Measurements from ENCODE around the gene HDAC5.
"Not testable (repeated sequence)": the region's sequence is repeated elsewhere in the genome, so short reads cannot be mapped to it uniquely, and the experiment has no call there.

Gene HDAC5

DNA sequence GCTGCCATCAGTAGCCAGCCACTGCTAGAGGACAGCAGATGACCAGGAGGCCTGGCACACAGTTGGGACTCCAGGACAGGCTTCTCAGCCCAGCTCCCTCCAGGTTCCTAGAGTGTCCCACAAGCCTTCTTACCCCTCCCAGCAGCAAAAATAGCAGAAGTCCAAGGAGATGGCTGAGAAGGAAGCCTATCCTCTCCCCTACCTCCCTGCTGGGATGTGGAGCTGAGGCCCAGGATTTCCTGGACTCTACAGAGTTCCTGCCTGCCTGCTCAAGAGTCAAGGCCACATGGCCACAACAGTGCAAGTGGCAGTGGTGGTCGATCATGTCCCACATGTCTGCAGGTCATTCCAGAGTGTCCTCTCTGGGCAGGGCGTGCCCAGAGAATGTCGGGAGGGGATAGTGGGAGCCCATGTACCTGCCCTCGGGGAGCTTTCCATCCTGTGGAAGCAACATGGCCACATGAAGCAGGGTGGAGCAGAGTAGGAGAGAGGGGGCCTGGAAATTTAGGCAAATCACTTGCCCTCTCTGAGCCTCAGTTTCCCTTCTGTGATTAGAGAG lies 10.6 kb upstream of the HDAC5 start:
- no peak for DNase-seq (ENCODE audit: low read depth)

DNA sequence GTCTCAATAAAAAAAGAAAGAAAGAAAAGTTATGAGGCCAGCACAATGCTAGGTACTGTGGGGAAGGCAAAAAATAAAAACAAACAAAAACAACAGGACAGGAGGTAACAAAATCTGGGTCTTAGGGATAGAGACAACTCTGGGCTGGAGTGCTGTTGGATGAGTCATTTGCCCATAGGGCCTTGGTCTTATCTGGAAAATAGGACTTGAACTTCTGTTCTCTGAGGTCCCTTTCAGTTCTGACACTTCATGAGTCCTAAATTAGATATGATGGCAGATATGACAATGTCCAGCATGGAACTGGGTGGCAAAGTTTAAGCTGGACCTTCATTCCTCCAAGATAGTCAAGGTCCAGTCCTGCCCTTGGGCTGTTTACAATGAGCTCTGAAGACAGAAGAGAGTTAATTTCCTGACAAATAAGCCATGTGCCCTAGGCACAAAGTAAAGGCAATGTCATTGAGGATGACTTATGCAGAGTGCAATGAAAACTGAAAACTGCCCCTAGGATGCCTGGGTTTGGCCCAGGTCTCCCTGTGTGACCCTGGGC lies 8.9 kb upstream of the HDAC5 start:
- no peak for DNase-seq (ENCODE audit: low read depth)

DNA sequence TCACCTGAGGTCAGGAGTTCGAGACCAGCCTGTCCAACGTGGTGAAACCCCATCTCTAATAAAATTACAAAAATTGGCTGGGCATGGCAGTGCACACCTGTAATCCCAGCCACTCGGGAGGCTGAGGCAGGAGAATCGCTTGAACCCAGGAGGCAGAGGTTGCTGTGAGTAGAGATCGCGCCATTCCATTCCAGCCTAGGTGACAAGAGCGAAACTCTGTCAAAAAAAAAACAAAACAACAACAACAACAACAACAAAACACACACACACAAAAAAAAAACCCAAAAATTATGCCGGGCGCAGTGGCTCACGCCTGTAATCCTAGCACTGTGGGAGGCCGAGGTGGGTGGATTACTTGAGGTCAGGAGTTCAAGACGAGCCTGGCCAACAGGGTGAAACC lies 7.9 kb upstream of the HDAC5 start:
- not testable (repeated sequence) for DNase-seq (ENCODE audit: low read depth)

DNA sequence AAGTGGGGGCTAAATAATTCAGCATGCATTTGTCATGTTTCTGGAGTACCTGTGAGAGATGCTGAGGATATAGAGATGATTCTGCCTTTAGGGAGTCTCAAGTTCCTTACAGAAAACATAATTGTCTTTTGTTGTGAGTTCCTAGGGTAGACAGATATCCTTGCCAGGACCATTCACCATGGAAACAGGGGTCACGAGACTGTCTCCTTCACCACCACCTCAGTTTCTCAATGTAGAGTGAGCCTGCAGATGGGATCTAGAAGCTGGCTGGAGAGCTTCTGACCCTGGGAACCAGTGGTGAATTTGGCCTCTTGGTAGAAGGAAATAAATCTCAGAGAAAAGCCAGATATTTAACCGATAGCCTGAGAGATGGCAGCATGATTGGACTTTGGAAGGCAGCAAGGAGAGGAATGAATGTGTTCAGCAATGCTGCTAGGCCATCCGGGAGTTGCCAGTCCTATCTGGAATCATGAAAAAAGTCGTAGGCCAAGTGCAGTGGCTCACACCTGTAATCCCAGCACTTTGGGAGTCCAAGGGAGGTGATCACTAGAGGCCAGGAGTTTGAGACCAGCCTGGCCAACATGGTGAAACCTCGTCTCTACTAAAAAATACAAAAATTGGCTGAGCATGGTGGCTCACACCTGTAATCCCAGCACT lies 7.4 kb upstream of the HDAC5 start:
- no peak for DNase-seq (ENCODE audit: low read depth)

DNA sequence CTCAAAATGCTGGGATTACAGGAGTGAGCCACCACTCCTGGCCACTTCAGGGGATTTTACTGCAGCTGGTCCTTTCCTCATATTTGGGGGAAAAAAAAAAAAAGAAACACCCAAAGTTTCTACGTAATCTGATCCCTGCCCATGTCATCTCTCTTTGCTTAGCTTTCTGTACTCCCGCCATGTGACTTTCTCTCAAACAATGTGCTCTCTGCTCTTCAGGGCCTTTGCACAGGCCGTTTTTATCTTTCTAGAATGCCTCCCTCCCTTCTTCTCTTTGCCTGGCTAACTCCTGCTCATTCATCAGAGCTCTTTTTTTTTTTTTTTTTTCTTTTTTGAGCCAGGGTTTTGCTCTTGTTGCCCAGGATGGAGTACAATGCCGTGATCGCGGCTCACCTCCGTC lies 4.9 kb upstream of the HDAC5 start:
- no peak for DNase-seq (ENCODE audit: low read depth)

DNA sequence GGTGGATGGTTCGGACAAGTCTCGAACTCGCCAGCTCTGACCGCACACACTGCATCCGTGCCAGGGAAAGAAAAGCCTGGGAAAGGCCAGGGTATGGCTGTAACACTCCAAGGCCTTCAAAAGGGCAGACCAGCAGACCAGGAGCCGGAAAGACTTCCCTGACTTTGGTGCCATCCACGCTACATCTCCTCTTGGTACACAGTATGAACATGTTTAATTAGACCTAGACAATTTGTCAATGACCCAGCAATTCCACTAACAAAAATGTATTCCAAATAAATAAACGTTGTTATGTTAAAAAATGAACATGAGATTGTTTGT lies 637 bp upstream of the HDAC5 start:
- DNase-seq (ENCODE audit: low read depth): no peak

DNA sequence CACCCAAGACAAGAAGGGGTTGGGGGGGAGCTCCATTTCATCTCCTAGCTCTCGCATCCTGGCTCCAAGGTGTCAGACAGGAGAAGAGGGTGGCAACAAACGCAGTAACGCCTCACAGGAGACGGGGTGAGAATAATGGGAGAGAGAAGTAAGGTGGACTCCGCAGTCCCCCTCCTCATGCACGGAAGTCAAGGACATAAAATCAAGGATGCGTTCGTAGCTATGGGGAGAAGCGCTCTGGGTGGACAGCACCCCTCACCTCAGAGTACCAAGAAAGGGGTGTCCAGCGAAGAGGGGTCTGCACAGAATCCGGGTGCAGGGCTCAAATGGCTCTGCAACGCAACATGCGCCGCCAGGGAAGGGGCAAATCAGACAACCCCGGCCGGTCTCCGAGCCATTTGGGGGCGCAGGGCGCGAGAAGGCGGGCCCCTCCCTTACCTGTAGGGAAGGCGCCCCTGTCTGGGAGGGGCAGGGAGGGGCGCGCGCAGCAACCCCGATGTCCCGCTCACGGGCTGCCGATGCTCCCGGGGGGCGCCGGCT lies 555 bp downstream of the HDAC5 start:
- no peak for DNase-seq (ENCODE audit: low read depth)

DNA sequence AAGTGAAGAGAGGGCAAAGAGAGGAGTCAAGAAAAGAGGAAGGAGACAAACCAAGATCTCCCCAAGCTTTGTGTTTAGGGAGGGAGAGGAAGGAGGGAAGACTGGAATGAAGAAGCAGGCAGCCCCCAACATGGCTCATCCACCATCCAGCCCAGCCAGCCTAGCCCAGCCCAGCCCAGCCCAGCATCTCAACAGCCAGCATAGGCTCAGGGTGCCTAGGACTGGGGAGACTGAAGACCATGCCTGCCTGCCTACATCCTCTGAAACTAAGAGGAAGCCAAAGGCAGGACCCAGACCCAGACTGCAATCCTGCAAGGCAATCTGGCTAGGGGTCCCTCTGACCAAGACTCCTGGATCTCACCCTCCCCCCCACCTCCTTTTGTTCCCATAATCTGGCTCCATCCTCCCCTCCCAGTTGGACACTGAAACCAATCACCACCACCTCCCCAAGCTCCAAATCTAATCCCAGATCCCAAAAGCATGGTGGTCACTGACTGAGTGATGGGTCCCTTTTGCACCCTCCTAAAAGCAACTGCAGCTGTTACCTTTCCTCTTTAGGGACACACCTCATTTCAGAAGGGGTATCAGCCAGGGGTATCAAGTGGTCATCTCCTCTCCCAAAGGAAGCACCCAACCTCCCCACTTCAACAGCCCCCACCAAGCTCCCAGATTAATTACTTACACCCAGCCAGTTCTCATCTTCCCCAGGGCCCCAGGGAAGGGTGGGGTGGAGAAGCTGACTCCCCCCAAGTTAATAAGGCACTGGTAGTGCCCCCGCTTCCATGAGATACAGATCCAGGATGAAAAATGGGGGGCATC lies 1.2 kb downstream of the HDAC5 start:
- DNase-seq (ENCODE audit: low read depth): no peak

DNA sequence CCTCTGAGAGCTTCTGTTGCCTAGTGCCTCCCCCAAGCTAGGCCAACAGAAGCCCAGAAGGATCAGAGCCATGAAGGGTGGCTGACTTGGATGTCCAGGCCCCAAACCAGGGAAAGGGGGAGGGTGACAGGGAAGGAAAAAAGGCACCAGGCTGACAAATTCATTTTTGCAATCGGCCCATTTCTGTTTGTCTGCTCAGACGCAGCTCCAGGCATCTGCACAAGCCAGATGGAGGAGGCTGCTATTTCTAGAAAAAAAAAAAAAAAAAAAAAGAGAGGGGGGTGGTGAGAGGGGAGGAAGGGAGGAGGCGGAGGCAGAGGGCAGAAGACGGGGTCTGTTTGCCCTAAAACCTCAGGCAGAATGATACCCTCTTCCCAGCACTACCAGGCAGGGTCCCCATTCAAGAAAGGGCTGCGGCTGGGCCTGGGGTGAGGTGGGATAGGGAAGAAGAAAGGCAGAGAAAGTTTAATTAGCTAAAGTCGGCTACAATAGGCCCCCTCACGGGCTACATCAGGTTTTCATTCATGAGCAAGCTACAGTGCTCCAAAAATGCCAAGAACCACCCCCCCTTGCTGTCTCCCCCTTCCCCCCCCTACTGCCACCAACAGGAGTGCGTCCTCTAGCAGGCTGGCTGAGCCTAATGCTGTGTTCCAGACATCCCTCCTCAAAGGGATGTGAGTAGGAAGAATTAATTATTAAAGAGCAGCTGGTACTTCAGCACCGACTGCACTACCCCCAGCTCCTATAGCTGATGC lies 2.4 kb downstream of the HDAC5 start:
- no peak for DNase-seq (ENCODE audit: low read depth)

DNA sequence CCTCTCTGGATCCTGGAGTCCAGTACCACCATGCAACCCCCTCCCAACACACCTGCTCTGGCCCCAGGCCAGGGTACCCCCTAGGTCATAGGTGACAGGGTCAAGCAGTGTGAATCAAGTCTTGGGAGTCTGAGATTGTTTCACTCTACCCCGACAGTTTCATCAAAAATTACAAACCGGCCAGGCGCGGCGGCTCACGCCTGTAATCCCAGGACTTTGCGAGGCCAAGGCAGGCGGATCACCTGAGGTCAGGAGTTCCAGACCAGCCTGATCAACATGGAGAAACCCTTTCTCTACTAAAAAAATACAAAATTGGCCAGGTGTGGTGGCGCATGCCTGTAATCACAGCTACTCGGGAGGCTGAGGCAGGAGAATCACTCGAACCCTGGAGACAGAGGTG lies 3.2 kb downstream of the HDAC5 start:
- not testable (repeated sequence) for DNase-seq (ENCODE audit: low read depth)

DNA sequence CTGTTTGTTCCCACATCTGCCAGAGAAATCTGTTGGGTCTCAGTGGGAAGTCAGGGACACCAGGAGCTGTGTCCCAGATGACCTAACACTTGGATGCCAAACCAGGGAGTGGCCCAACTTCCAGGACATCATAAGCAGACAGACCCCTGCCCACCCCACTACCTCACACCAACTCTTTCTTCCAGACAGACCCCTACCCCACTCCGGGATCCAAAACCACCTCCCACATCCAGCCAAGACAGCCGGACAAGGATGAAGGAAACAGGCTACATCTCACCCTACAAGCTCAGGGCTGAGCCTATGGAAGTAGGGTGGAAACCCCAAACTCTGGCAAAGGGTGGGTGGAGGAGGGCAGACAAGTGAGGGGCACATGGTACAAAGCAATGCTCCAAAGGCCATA lies 3.6 kb downstream of the HDAC5 start:
- DNase-seq (ENCODE audit: low read depth): no peak

DNA sequence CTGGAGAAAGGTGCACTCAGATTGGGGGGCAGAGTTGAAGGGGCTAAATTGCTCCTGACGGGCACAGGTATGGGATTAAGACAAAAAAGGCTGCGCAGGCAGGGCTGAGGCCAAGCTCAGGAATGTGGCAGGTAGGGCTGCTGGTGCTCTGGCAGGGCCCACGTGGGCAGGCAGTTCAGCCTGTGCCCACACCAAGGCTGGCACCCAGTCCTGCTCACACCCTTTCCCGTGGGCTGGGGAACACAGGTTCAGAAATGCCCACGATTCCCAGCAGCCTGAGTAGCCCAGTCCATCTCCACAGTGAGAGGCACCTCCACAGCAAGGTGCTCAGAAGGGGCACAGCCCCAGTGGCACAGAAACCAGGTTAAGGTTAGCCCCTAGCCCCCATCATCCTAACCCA lies 4.4 kb downstream of the HDAC5 start:
- DNase-seq (ENCODE audit: low read depth): no peak

DNA sequence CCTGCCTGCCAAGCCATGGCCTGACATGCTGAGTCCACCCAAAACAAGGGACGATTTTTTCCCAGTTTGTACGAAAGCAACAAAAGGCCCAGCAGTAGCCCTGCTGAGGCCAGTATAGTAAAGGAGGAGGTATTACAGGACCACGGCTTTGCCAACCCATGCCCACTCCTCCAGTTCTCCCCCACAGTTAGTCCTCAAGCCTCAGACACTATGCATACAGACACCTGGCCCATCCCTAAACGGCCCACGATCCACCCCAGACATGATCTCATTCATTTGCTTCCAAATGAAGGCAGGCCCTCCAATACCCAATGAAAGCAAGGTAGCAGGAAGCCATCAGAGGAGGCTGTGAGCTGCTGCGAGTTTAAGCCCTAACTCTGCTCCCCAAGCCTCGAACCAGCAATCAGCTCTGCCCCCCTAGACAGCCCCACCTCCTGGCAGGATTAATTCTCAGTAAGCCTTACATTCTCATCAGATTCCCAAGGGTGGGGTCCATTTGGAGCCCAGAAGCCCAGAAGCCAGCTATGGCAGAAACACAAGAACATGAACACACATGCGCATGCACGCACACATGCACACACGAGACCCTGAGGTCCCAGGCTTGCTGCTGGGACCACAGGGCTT lies 4.9 kb downstream of the HDAC5 start:
- no peak for DNase-seq (ENCODE audit: low read depth)

DNA sequence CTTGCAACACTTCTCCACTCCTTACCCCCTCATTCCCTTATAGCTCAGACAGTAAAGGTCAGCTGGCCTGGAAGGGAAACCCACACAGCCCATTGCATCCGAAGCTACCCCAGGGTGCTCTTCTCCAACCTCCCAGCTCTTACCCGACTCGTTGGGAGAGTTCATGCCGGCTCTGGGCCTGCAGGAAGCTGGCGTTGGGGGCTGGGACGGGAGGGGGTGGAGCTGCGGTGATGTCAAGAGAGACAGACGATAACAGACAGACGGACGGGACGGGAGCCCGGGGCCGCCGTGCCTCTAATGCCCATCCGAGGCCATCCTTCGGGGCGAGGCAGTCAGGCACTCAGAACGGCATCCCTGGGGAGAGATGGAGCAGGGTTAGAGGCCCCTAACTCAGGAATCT lies 6.1 kb downstream of the HDAC5 start:
- no peak for DNase-seq (ENCODE audit: low read depth)

DNA sequence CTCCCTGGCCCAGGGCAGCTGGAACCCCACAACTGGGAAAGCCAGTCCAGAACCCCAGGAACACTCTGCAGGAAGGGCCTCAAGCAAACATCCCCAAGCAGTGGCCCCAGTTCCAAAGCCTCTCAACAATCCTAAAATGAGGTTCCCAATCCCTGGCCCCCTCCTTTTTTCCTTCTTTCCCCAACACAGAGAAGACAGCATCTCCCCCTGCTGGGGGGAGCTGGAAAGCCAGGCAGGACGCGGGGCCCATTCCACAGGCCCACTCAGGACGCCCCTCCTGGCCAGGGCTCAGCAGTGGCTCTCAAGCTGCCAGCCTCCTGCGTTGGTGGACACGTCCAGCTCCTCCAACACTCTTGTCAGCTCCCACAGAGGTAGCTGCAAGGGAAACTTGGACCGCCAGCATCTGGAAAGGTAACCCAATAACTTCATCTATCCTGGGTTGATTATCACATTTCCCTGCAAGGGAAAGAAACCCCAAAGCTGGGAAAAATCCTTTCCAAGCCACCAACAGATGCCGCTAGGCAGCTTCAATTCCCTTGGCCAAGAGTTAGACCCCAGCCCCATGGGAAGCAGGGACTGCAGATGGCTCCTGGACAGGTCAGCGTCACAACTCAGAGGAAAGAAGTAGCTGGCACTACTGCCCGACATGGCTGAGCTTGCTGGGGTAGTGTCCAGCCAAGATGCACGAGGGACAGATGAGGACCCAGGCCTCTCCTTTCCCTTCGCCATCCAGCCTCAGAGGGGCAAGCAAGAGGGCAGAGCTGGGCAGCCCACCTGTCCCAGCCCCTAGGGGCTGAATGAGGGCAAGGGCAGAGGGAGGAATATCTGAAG lies 7.6 kb downstream of the HDAC5 start:
- DNase-seq (ENCODE audit: low read depth): no peak

DNA sequence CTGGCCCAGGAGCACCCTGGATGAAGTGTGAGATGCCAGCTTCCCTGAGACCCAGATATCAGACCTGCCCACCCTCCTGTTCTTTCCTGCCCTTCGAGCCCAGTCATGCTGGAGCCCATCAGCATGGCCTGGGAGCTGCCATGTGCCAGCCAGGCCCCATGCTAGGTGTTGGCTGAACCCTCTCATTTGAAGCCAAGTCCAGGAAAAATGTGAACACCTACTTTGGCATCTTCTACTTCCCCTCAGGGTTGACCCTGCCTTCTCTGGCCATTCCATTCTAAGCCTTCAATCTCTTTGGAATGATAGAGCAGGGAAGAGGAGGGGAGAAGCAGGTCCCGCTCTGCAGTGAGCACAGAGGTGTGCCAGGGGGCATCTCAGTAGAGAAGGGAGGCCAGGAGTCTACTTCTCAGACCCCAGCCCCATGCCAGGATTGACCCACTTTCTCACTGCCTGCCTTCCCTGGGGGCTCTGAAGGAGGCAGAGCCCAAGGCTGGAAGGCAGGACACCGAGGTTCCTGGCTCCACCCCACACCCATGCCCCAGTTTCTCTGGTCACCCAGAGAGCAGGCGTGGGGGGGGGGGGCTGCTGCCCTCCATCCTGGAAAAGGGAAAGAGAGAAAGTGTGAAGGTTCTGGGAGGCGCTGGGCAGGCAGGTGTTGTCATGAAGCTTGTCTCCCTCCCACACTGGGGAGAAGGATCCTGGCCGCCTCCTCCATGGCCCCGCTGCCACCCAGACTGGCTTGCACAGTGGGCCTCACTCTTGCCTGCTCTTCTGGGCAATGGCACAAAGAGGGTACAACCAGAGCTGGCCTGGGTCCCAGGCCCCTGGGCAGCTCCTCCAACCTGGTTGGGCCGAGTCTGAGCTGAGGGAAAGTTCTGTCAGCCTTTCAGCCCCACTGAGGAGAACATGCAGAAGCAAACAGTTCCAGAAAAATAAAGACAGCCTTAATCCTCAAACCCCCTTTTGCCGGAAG lies 9.3 kb downstream of the HDAC5 start:
- no peak for DNase-seq (ENCODE audit: low read depth)

DNA sequence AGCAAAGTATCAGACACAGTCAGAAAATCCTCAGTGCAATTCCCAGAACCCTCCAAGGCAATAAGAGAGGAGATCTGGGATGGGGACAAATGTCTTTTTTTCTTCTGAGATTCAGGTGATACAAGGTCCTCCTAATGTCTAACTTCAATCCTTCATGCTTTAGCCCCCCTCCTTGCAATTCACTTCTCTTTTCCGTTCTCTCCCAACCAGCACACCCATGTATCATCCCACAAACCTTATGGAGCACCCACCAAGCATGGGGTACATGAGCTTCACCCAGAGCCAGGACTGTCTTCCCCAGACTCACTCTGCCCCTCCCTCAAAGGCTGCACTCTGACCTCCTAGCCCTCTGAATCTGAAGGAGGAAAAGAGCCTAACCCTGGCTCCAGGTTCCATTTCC lies 10.1 kb downstream of the HDAC5 start:
- no peak for DNase-seq (ENCODE audit: low read depth)

DNA sequence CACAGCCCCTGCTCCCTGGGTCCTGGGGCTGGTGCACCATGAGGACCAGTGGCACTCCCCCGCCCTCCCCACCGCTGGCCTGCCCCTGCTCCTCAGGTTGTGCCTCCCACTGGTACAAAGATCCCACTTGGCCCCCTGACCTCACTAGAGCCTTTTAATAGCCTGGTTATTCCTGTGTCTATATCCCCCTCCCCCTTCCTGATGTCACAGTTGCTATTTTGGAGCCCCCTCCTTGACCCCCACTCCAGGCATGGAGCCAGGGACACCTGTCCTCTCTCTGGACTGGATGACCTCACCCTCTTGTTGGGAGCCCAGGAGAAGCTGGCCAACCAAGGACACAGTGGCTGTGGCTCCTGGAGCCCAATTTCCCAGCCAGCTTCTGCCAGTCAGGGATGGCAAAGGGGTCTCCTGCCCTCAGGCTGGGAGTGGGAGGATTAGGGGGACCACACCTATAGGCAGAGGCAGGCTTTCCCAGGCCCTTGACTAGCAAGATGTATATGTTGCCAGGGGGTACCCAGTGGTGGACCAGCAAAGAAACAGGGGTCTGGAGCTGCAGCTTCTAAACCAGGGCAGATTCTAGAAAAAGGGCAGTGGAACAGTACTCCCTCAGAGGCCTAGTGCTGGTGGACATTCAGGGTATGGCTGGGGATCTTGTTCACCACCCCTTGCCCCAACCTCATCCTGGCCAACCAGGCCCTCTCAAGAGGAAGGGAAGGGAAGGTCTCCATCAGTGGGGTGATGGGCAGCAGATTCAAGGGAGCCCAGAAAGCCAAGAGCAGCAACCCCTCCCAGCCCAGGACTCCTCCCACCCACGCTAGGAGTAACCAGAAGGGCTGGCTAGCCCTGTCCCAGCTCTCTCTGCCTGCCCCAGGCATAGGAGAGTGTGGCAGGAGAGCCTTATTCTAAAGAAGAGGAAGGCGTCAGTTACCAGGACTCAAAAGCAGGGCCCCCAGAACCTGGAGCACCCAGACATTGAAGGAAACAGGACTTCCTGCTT lies 10.9 kb downstream of the HDAC5 start:
- no peak for DNase-seq (ENCODE audit: low read depth)

DNA sequence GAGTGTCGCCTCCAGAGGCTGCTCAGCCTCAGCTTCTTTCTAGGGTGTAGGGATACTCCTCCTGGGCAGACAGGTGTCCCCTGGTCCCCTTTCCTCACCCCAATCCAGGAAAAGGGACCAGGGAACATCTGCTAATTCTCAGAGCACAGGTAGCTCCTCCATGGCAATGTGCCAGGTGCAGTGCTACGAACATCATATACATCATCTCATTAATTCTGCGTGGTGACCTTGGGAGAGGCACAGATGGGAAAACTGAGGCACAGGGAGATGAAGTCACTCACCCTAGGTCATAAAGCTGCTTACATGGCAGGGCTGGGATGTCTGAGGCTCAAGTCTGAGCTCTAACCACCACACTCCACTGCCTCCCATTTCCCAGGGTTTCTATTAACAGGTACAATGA lies 11.7 kb downstream of the HDAC5 start:
- no peak for DNase-seq (ENCODE audit: low read depth)

Data from activated T-cell treated with anti-CD3 and anti-CD28 coated beads for 48 hours (primary cell).